OCI-LY3 (cell line): ENCODE measurements around the gene DYDC1.
"Not testable (repeated sequence)": the region's sequence is repeated elsewhere in the genome, so short reads cannot be mapped to it uniquely, and the experiment has no call there.

Experiments
- H2AFZ ChIP-seq: fragments of 200-600, 300-600 bp; shearing (Covaris generic); 2 replicates; pipeline ENCODE4 v1.6.0; 2014; ENCODE audit warnings: antibody characterized with exemption, low read depth, low read length
- H3K27ac ChIP-seq: fragments of 200-600, 300-600 bp; sonication (generic); 2 replicates; pipeline ENCODE4 v1.5.1; 2014; ENCODE audit warnings: mild to moderate bottlenecking, low read length, moderate library complexity, mixed read lengths
- H3K27me3 ChIP-seq: fragments of 200-600, 300-600 bp; sonication (generic); 2 replicates; pipeline ENCODE4 v1.6.1; 2014; ENCODE audit warnings: low read depth, low read length, mixed read lengths
- H3K36me3 ChIP-seq: fragments of 200-600, 300-600 bp; sonication (generic); replicated peaks from 2 replicates; pipeline ENCODE3; 2014; ENCODE audit warnings: low read depth, low read length, mixed read lengths
- H3K4me1 ChIP-seq: fragments of 300-600, 200-600 bp; sonication (generic); 2 replicates; pipeline ENCODE4 v1.6.1; 2014; ENCODE audit warnings: low read length, mixed read lengths
- H3K4me2 ChIP-seq: fragments of 200-600, 300-600 bp; sonication (generic); 2 replicates; pipeline ENCODE4 v1.6.1; 2014; ENCODE audit warnings: low read length, mixed read lengths
- H3K4me3 ChIP-seq: fragments of 300-600, 200-600 bp; sonication (generic); 2 replicates; pipeline ENCODE4 v1.5.1; 2014; ENCODE audit warnings: antibody characterized with exemption, mild to moderate bottlenecking, low read length, moderate library complexity
- H3K79me2 ChIP-seq: fragments of 300-600, 200-600 bp; shearing (Covaris generic); 2 replicates; pipeline ENCODE4 v1.6.1; 2014; ENCODE audit warnings: mild to moderate bottlenecking, low read length, mixed read lengths
- H3K9ac ChIP-seq: fragments of 300-600, 200-600 bp; shearing (Covaris generic); 2 replicates; pipeline ENCODE4 v1.6.0; 2014; ENCODE audit warnings: mild to moderate bottlenecking, low read length, moderate library complexity
- H3K9me3 ChIP-seq: fragments of 200-600, 300-600 bp; shearing (Covaris generic); 2 replicates; pipeline ENCODE4 v1.6.1; 2014; ENCODE audit warnings: low read length, mixed read lengths; ENCODE audit not compliant: insufficient read depth
- H4K20me1 ChIP-seq: fragments of 200-600, 300-600 bp; sonication (generic); 2 replicates; pipeline ENCODE4 v1.6.1; 2016; ENCODE audit warnings: low read length, mixed read lengths; ENCODE audit not compliant: insufficient read depth
- EZH2phosphoT487 ChIP-seq: fragments of 200-600 bp; shearing (Covaris generic); IDR thresholded peaks from 2 replicates; pipeline ENCODE4 v1.6.1; 2018; ENCODE audit warnings: antibody characterized with exemption, mixed run types, low read depth
- TF ChIP-seq, protein P1 (sequence below): fragments of 200-600, 300-600 bp; sonication (generic); IDR thresholded peaks from 2 replicates; pipeline ENCODE4 v1.5.1; 2014; ENCODE audit warnings: antibody characterized with exemption, low read length, low read depth

Gene DYDC1

DNA sequence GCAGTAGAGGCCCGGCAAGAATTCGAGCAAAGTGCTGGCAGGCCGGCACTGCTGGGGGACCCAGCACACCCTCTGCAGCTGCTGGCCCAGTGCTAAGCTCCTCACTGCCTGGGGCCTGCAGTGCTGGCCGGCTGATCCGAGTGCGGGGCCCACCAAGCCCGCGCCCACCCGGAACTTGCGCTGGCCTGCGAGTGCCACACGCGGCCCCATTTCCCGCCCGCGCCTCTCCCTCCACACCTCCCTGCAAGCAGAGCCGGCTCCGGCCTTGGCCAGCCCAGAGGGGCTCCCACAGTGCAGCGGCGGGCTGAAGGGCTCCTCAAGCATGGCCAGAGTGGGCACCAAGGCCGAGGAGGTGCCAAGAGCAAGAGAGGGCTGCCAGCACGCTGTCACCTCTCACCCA is 3.1 kb upstream of the DYDC1 start:
- Histone ChIP-seq H3K4me1 (no peaks in the 10 kb centered on the region), H3K9ac (no peak overlapping the region)
- TF ChIP-seq EZH2phosphoT487, result no peak
- TF ChIP-seq, protein P1, sequence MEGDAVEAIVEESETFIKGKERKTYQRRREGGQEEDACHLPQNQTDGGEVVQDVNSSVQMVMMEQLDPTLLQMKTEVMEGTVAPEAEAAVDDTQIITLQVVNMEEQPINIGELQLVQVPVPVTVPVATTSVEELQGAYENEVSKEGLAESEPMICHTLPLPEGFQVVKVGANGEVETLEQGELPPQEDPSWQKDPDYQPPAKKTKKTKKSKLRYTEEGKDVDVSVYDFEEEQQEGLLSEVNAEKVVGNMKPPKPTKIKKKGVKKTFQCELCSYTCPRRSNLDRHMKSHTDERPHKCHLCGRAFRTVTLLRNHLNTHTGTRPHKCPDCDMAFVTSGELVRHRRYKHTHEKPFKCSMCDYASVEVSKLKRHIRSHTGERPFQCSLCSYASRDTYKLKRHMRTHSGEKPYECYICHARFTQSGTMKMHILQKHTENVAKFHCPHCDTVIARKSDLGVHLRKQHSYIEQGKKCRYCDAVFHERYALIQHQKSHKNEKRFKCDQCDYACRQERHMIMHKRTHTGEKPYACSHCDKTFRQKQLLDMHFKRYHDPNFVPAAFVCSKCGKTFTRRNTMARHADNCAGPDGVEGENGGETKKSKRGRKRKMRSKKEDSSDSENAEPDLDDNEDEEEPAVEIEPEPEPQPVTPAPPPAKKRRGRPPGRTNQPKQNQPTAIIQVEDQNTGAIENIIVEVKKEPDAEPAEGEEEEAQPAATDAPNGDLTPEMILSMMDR, result no peak

DNA sequence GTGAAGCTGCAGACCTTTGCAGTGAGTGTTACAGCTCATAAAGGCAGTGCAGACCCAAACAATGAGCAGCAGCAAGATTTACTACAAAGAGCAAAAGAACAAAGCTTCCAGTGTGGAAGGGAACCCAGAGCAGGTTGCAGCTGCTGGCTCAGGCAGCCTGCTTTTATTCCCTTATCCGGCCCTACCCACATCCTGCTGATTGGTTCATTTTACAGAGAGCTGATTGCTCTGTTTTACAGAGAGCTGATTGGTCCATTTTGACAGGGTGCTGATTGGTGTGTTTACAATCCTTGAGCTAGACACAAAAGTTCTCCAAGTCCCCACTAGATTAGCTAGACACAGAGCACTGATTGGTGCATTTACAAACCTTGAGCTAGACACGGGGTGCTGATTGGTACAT is 2.4 kb upstream of the DYDC1 start:
- not testable (repeated sequence) for H3K4me2 ChIP-seq, H4K20me1 ChIP-seq, H3K27ac ChIP-seq, H3K9ac ChIP-seq, H3K79me2 ChIP-seq, H3K36me3 ChIP-seq, H2AFZ ChIP-seq, H3K4me1 ChIP-seq, H3K9me3 ChIP-seq, H3K4me3 ChIP-seq, H3K27me3 ChIP-seq

More for the DNA sequence above, 3.1 kb upstream of the DYDC1 start:
- Histone ChIP-seq H3K4me3 (no peak overlapping the region), H3K79me2 (no peaks in the 10 kb centered on the region), H4K20me1 (no peaks in the 10 kb centered on the region), H2AFZ (no peak overlapping the region), H3K27ac (no peak overlapping the region), H3K27me3 (no peaks in the 10 kb centered on the region), H3K9me3 (no peaks in the 10 kb centered on the region), H3K36me3 (no peaks in the 10 kb centered on the region), H3K4me2 (no peak overlapping the region)

DNA sequence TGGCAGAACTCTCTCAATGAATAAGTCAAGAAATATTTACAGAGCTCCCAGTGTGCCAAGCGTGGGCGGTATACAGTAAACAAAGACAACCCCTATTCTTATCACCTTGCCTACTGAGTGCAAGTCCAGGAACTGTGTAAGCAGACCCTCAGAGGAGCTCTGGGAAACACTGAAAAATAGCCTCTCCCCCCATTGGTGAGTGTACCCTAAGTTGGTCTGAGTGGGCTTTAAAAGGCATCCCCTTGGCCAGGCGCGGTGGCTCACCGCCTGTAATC is 1.2 kb upstream of the DYDC1 start:
- no peaks in the 10 kb centered on the region for H3K27me3 ChIP-seq
- H4K20me1 ChIP-seq, result no peaks in the 10 kb centered on the region
- no peaks in the 10 kb centered on the region for H3K9me3 ChIP-seq
- no peaks in the 10 kb centered on the region for H3K36me3 ChIP-seq
- H2AFZ ChIP-seq, result no peak overlapping the region
- no peak overlapping the region for H3K27ac ChIP-seq
- H3K79me2 ChIP-seq, result no peaks in the 10 kb centered on the region
- no peak overlapping the region for H3K4me2 ChIP-seq
- no peak overlapping the region for H3K4me3 ChIP-seq
- TF ChIP-seq EZH2phosphoT487, result no peak
- TF ChIP-seq, protein P1, result no peak
- no peaks in the 10 kb centered on the region for H3K4me1 ChIP-seq
- H3K9ac ChIP-seq, result no peak overlapping the region

DNA sequence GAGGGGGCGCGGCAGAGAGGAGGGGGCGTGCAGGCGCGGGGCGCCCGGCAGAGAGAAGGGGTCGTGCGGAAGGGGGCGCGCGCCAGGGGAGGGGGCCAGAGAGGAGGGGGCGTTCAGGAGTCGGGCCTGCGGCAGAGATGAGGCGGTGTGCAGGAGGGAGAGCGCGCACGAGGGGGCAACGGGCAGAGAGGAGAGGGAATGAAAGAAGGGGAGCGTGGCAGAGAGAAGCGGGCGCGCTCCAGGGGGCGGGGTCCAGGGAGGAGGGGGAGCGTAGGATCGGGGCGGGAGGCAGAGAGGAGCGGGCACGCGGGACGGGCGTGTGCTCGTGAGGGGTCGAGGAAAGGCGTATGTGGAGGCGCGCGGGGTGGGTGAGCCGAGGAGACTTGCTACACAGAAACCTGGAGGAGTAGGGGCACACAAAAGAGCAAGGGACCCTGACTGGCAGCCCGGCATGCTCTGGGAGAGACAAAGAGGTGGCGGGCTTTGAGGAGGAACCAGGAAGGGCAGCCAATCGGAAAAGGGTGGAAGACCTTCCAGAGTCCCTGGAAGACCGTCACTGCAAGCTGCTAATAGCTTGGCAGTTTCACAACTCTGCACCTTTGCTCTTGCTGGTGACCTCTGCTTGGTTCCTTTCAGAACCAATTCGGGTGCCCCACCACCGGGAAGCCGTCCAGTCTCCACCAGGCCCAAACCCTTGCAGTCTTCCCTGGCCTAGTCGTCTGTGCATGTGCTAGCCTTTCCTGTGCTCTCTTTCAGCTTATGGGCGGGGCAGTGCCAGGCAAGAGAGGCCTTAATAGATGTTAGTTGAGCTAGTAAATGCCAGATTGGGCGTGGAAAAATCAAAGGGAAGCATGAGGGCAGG is 665 bp upstream of the DYDC1 start:
- no peak overlapping the region for H3K4me2 ChIP-seq
- TF ChIP-seq EZH2phosphoT487, result no peak
- TF ChIP-seq, protein P1, result no peak
- no peaks in the 10 kb centered on the region for H3K27me3 ChIP-seq
- H3K4me3 ChIP-seq, result no peak overlapping the region
- H3K36me3 ChIP-seq, result no peaks in the 10 kb centered on the region
- no peaks in the 10 kb centered on the region for H3K4me1 ChIP-seq
- no peak overlapping the region for H3K27ac ChIP-seq
- no peak overlapping the region for H3K9ac ChIP-seq
- no peaks in the 10 kb centered on the region for H3K79me2 ChIP-seq
- H2AFZ ChIP-seq, result no peak overlapping the region
- no peaks in the 10 kb centered on the region for H3K9me3 ChIP-seq
- no peaks in the 10 kb centered on the region for H4K20me1 ChIP-seq
